Germinal center (tissue), 1 donor: Measurements from ENCODE around the gene BMP4.

ENCODE experiments used
- DNase-seq: peaks from one replicate; pipeline ENCODE4 v3.0.0; 2012; ENCODE audit warnings: mixed read lengths, low spot score

Gene BMP4

DNA sequence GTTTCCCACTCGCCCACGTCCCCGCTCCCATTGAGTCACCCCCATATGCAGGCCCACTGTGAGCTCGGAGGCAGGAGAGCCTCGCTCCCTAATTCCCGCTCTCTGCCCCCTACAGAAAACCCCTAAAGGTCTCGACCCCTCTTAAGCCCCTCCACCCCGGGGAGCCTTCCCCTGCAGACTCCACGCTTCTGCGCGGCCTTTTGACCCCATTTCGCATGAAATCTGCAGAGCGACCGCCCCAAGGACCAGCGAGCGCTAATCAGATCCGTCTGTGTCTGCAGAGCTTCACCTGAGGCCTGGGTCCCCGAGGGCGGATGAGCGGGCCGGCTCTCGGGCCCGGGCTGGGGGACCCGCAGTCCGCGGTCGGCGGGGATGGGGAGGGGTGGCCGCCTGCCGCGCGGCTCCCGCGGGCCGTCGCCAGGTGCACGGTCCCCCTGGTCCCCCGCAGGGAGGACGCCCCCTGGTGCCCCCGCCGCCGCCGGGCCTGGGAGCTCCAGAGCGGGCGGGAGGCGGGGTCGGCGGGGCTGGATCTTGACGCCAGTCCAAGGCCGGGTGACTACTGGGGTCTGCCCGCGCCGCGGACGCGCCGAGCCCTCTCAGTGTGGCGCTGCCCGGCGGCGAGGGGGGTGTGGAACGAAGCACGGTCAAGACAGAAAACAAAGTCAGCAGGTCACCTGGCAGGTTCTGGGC is 10.1 kb downstream of the BMP4 start:
- no peak for DNase-seq

- DNase-seq: no peak
Measured at GRCh38 chr14:53946071-53946403, 10.6 kb downstream of the BMP4 start.

DNA sequence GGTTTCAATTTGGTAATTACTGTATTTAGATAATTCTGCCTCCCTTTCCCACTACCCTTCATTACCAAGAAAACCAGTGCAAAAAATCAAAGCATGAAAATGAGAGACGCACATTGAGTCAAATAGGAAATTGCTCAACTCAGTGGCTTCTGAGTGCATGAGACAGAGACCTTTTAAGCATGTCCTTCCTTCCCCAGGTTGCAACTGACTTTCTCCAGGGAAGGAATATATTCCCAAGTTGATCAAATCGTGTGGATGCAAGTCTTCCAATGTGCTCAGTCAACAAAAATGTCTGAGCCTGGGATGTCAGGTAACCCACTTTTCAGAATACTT is 12.9 kb downstream of the BMP4 start:
- DNase-seq: no peak

- no peak for DNase-seq
Measured at GRCh38 chr14:53942970-53943750, 13.5 kb downstream of the BMP4 start.

GRCh38 chr14:53938136-53938837 is 18.3 kb downstream of the BMP4 start:
- DNase-seq: no peak

GRCh38 chr14:53934778-53935414 is 21.7 kb downstream of the BMP4 start:
- DNase-seq: no peak

GRCh38 chr14:53932966-53933365 is 23.7 kb downstream of the BMP4 start:
- no peak for DNase-seq

DNA sequence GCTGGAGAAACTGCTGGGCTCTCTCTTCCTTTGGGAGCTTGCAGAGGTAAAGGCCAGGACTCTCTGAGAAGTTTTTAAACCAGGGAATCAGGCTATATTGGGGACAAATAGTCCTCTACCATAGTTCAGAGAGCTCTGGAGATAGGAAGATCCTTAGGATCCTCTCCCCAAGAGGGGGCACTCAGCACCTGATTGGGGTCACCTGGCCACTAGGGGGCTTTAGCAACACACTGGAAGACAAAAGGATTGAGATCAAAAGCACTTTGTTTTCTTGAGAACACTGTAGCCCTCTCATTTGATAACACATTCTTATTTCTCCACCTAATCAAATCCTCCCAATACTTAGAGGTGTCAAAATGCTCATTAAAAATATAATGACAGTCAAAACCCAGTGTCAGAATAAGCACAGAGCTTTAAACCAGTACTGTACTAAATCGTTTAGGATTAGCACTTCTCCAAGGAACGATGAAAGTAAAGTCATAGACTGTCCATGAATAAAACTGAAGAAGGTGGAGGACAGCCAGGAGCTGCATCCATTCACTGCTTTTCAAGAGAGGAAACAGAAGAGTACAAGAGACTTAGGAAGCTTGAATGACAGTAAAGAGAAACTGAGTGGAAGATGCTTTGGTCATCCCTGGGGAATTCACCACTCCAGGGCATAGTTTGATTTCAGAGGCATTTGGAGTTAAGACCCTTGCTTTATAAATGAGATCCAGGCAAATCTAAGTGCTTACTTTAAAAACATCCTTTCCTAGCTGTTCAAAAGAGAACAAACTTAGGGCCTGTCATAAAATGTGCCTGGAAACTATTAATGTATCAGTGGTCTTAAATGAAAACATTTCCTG is 26.5 kb downstream of the BMP4 start:
- peak; percentile 39 for DNase-seq

DNA sequence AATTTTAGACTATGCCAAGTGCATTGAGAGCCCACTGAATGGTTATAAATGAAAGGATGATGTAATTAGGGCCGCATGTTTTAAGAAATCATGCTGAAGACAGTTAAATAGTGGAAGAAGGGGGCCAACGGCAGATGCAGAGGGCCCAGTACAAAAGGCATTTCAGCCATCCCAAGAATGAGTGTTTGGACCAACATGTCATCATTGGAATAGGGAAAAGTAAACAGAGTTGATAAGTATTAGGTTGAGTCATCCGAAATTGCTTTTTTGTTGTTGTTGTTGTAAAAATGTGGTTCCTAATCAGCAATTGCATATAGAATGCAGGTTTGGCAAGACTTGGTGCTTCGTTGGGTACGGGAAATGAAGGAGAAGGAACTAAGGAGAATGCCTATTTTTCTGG is 29.5 kb downstream of the BMP4 start:
- no peak for DNase-seq

DNA sequence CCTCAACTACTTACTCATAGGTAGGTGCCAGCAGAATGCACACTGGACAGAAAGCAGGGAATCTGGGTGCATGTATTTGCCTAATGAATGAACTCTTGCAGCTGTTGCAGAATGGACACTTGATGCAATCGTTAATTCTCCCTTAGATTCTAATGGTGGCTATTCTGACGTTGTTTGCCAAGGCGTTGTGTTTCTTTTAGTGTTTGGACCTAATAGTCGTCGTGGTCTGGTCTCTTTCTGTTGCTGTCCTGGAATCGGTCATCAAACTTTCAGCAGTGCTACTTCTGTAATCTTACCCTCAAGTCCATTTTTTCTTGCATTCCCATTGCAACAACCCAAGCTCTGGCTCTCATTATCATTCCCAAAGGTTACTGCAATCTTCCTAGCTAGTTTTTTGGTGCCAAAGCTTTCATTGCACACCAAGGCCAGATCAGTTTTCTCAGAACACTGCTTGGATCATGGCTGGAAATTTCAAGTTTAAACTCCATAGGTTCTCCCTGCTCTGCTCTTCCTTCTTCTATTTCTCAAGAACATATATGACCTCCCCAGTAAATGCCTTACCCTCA is 31.3 kb downstream of the BMP4 start:
- DNase-seq: no peak

DNA sequence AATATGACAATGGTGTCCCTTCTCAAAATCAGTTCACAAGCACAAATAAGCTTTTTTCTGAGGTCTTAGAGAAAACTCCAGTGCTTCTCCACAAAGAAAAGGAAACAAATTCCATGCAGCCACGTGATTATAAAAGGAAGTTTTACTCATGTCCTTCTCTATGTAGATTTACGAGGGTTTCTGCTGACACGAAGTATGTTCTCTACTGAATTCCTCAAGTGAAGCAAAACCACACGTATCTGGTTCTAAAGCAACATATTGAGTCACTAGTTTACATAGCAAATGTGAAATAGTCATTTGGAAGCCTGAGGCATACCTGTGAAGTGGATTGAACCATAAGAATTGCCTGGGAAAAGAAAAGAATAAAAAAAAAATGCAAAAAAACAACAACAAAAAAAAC is 31.9 kb downstream of the BMP4 start:
- no peak for DNase-seq

- no peak for DNase-seq
Measured at GRCh38 chr14:53921027-53921426, 35.6 kb downstream of the BMP4 start.

DNA sequence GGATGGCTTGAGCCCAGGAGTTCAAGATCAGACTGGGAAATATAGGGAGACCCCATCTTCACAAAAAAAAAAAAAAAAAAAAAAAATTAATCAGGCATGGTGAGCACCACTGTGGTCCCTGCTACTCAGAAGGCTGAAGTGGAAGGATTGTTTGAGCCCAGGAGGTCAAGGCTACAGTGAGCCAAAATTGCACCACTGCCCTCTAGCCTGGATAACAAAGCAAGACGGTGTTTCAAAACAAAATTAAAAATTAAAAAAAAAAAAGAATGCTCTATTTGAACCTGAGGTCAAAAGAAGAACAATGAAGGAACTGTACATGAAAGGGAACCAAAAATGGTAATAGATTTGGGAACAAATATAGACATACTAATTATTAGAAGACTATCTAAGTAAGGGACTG is 40.4 kb downstream of the BMP4 start:
- no peak for DNase-seq

DNA sequence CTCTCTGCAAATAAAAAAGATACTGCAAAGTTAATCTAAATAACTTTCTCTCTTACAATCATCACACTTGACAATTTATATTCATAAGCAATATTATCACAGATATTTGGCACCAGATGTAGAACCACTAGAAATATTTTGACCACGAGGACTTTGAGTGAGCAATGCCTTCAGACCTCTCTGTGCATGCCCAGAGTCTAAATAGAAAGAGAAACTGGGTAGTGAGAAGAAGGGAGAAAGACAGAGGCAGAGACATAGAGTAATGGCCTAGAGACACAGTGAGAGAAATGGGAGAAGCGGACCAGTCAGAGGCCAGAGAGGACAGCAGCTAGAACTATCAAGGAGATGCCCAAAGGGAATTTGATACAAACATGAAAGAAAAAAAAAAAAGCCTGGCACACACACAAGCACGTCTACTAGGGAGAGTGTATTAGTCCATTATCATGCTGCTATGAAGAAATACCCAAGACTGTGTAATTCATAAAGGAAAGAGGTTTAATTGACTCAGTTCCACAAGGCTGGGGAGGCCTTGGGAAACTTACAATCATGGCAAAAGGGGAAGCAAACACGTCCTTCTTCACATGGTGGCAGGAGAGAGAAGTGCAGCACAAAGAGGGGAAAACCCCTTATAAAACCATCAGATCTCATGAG is 41.1 kb downstream of the BMP4 start:
- no peak for DNase-seq

DNA sequence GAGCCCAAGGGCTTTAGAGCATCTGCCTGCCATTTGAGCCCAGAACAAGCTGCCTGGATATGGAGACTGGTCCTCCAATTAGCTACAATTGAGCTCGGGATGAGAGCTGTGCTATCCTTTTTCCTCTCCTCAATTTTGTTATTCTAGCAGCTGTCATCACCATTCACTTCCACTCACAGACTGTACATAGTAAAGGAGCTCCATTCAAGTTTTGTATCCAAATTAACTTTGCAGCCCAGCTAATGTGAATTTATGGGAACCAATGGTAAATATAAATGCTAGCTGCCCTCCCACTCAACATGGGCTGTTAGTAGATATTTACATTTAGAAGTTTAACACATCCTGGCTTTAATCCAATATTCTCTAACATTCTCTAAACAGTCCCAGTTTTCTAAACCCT is 44.6 kb downstream of the BMP4 start:
- DNase-seq: no peak

- DNase-seq: no peak
Measured at GRCh38 chr14:53908416-53908815, 48.2 kb downstream of the BMP4 start.

DNA sequence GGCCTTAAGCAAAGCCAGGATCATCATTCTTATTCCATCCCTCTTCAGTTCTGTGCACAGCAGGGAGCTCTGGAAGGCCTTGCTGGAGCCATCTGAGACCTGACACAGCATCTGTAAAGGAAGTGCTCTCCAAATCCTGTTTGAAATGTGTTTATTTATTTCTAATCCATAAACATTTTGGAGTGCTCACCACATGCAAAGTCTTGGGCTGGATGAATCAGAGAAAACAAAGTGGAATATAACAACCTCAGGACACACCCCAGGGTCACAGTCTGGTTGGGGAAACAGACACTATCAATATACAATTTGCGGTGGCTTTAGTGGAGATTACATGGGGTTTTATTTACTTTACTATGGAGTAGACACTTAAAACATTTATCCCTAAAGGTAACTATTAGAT is 54.3 kb downstream of the BMP4 start:
- DNase-seq: no peak

GRCh38 chr14:53900499-53900898 is 56.1 kb downstream of the BMP4 start:
- DNase-seq: no peak
